HepG2 (cell line): ENCODE data around the gene KLC4. TPM values are rescaled to one million over a fixed set of nuclear protein-coding genes. Genes with fewer than 3 reads are reported as not detected.

Experiments
- ATAC-seq: fragments of 200-7000 bp; cut with Tn5 transposase; 3 replicates; pipeline ENCODE4 v1.9.1; 2020; ENCODE audit warnings: mild to moderate bottlenecking, moderate library complexity
- BruUV-seq: library from RNA; stranded (reverse); fragments of 400-500 nt; replicated peaks from 2 replicates; lab custom pipeline; 2021; lab: Mats Ljungman, UMichigan
- CTCF ChIA-PET: fragments of 300-600 bp; formaldehyde crosslinking; extraction: SDS; loops from one replicate; lab custom pipeline; 2021; ENCODE audit warnings: low total read pairs, inconsistent platforms, low intra/inter-chr PET ratio; lab: Yijun Ruan, JAX
- POLR2A ChIA-PET: fragments of 350-600 bp; sonication (Branson Sonifier 250); formaldehyde crosslinking; loops from one replicate; lab custom pipeline; 2020; ENCODE audit warnings: antibody characterized with exemption, inconsistent platforms; lab: Yijun Ruan, JAX
- DNase-seq: peaks from one replicate; pipeline ENCODE4 v3.0.0-alpha.2; 2015; ENCODE audit warnings: low spot score
- FAIRE-seq: peaks from 3 replicates; lab custom pipeline; 2011; peaks lifted over from hg19 to GRCh38; lab: Jason Lieb, UNC
- H2AFZ ChIP-seq: one replicate; pipeline ENCODE4 v1.6.1; 2011; ENCODE audit warnings: low read length, inconsistent platforms
- H3K27ac ChIP-seq: fragments of 300-600 bp; 3 replicates; pipeline ENCODE4 v1.8.0; 2011; ENCODE audit warnings: mixed run types, mild to moderate bottlenecking, mixed read lengths, low read length, inconsistent platforms; ENCODE audit not compliant: insufficient read depth; ENCODE audit errors: extremely low read length
- H3K27me3 ChIP-seq, 2 experiments: fragments of 200-600 bp in 1 of 2; 2 replicates in 1 of 2; 3 replicates in 1 of 2; pipeline versions ENCODE4 v1.6.0 to v1.8.0; 2011; ENCODE audit warnings: low read length in 2 of 2, mild to moderate bottlenecking in 2 of 2, moderate library complexity in 2 of 2, inconsistent platforms in 1 of 2; ENCODE audit not compliant: insufficient read depth in 2 of 2, control insufficient read depth in 1 of 2
- H3K36me3 ChIP-seq, 2 experiments: fragments of 200-600 bp in 1 of 2; replicated peaks in 1 of 2; 2 replicates in 1 of 2; 3 replicates in 1 of 2; pipeline versions ENCODE4 v1.5.1 to v1.8.0; 2011; ENCODE audit warnings: low read length in 2 of 2, inconsistent platforms in 1 of 2; ENCODE audit not compliant: insufficient read depth in 2 of 2, control insufficient read depth in 1 of 2
- H3K4me1 ChIP-seq: 2 replicates; pipeline ENCODE4 v1.5.1; 2012; ENCODE audit warnings: low read length, inconsistent platforms; ENCODE audit not compliant: insufficient read depth
- H3K4me2 ChIP-seq: 2 replicates; pipeline ENCODE4 v1.6.0; 2011; ENCODE audit warnings: low read depth, low read length, inconsistent platforms
- H3K4me3 ChIP-seq, 3 experiments: fragments of 200-600 bp in 1 of 3; sonication (generic), shearing (Covaris generic) in 1 of 3; replicated peaks in 1 of 3; 2 replicates each; pipeline ENCODE4 v1.5.1; 2011 to 2016; ENCODE audit warnings: low read length in 3 of 3, inconsistent platforms in 2 of 3, low read depth in 2 of 3, mild to moderate bottlenecking in 2 of 3, control low read depth in 1 of 3, mixed read lengths in 1 of 3; ENCODE audit not compliant: insufficient read depth in 1 of 3
- H3K79me2 ChIP-seq: one replicate; pipeline ENCODE4 v1.6.1; 2011; ENCODE audit warnings: low read length, inconsistent platforms; ENCODE audit not compliant: insufficient read depth
- H3K9ac ChIP-seq: 2 replicates; pipeline ENCODE4 v1.6.0; 2011; ENCODE audit warnings: mild to moderate bottlenecking, low read depth, low read length, inconsistent platforms; ENCODE audit not compliant: insufficient read depth
- H3K9me3 ChIP-seq: 2 replicates; pipeline ENCODE4 v1.5.1; 2012; ENCODE audit warnings: mild to moderate bottlenecking, low read length
- H4K20me1 ChIP-seq: 2 replicates; pipeline ENCODE4 v1.6.0; 2011; ENCODE audit warnings: inconsistent platforms, mild to moderate bottlenecking, low read length, moderate library complexity; ENCODE audit not compliant: insufficient read depth
- DNMT3B ChIP-seq: conservative IDR thresholded peaks from 2 replicates; pipeline ENCODE4 v1.6.1; 2016; ENCODE audit warnings: missing biosample characterization, control low read depth
- GATAD2A ChIP-seq: IDR thresholded peaks from 2 replicates; pipeline ENCODE4 v1.6.1; 2016
- GTF3A ChIP-seq: sonication (generic); formaldehyde crosslinking; conservative IDR thresholded peaks from 2 replicates; pipeline ENCODE4 v1.4.0; 2020; ENCODE audit warnings: mild to moderate bottlenecking, missing genetic modification reagents
- IKZF1 ChIP-seq: fragments of 450-650 bp; IDR thresholded peaks from 2 replicates; pipeline ENCODE4 v1.7.1; 2016
- MAFF ChIP-seq: IDR thresholded peaks from 2 replicates; pipeline ENCODE4 v1.6.1; 2011; ENCODE audit warnings: low read depth, low read length, improper control_type of control experiment
- SAFB2 ChIP-seq: sonication (generic); formaldehyde crosslinking; IDR thresholded peaks from 2 replicates; pipeline ENCODE4 v1.5.1; 2020; ENCODE audit warnings: missing genetic modification reagents, low read depth, mild to moderate bottlenecking, borderline replicate concordance
- SALL1 ChIP-seq: sonication (generic); formaldehyde crosslinking; IDR thresholded peaks from 2 replicates; pipeline ENCODE4 v1.8.0; 2022; ENCODE audit warnings: mild to moderate bottlenecking, missing genetic modification reagents
- WIZ ChIP-seq: sonication (generic); formaldehyde crosslinking; IDR thresholded peaks from 2 replicates; pipeline ENCODE4 v1.5.1; 2020; ENCODE audit warnings: mild to moderate bottlenecking, missing genetic modification reagents
- ZNF124 ChIP-seq: sonication (generic); formaldehyde crosslinking; IDR thresholded peaks from 2 replicates; pipeline ENCODE4 v1.4.0; 2020; ENCODE audit warnings: missing genetic modification reagents
- ZNF629 ChIP-seq: sonication (generic); formaldehyde crosslinking; conservative IDR thresholded peaks from 2 replicates; pipeline ENCODE4 v1.5.0; 2020; ENCODE audit warnings: missing genetic modification reagents
- ZNF746 ChIP-seq: sonication (generic); formaldehyde crosslinking; IDR thresholded peaks from 2 replicates; pipeline ENCODE4 v1.8.0; 2022; ENCODE audit warnings: mild to moderate bottlenecking, missing genetic modification reagents
- WGBS: methylation state at CpG from one replicate; pipeline ENCODE4 v1.1.6; 2017; ENCODE audit warnings: low lambda C conversion rate; 5-methylcytosine and 5-hydroxymethylcytosine counted together
- in situ Hi-C: cut with HindIII; loops from 2 replicates; pipeline ENCODE4 v1.10.0; 2017; ENCODE audit warnings: low pct_unique_long_range_greater_than_20kb; ENCODE audit not compliant: extremely low pct_ligation_motif_present
- intact Hi-C: fragments of 100-400 bp; cut with micrococcal nuclease; formaldehyde crosslinking; loops from one replicate; pipeline ENCODE4 v1.10.0; 2022; ENCODE audit not compliant: unreplicated experiment
- polyA plus RNA-seq, 8 experiments: library from polyadenylated mRNA; depleted of rRNA in 3 of 8; stranded (reverse) in 7 of 8; unstranded in 1 of 8; fragments of >200 nt; fragmentation: Illumina TruSeq in 4 of 8; extraction: Trizol in 4 of 8; gene quantifications; 2 replicates each; pipeline versions ENCODE4 v1.2.1 to v1.2.3, GENCODE V29; 2011 to 2016; ENCODE audit warnings: low read depth in 4 of 8, missing spikeins in 1 of 8, mixed read lengths in 1 of 8; ENCODE audit not compliant: insufficient read depth in 1 of 8
- total RNA-seq, 5 experiments: library from RNA; depleted of rRNA; stranded (reverse); fragments of >200 nt; fragmentation: Illumina TruSeq; extraction: Trizol; gene quantifications; 2 replicates each; pipeline ENCODE4 v1.2.3, GENCODE V29; 2016; ENCODE audit warnings: low read depth in 1 of 5
- TF ChIP-seq, protein P1 (sequence below): sonication (generic); formaldehyde crosslinking; IDR thresholded peaks from 2 replicates; pipeline ENCODE4 v1.5.0; 2020; ENCODE audit warnings: mild to moderate bottlenecking, missing genetic modification reagents, borderline replicate concordance
- TF ChIP-seq, protein P2 (sequence below): conservative IDR thresholded peaks from 2 replicates; pipeline ENCODE4 v1.6.1; 2018; ENCODE audit warnings: missing genetic modification reagents

The KLC4 gene
- total and polyA plus RNA-seq, 2 of the 13 experiments (the other 11 are each of a cell fraction or from before 2014, with no cell fraction given): 45.4 to 70.4 TPM

DNA sequence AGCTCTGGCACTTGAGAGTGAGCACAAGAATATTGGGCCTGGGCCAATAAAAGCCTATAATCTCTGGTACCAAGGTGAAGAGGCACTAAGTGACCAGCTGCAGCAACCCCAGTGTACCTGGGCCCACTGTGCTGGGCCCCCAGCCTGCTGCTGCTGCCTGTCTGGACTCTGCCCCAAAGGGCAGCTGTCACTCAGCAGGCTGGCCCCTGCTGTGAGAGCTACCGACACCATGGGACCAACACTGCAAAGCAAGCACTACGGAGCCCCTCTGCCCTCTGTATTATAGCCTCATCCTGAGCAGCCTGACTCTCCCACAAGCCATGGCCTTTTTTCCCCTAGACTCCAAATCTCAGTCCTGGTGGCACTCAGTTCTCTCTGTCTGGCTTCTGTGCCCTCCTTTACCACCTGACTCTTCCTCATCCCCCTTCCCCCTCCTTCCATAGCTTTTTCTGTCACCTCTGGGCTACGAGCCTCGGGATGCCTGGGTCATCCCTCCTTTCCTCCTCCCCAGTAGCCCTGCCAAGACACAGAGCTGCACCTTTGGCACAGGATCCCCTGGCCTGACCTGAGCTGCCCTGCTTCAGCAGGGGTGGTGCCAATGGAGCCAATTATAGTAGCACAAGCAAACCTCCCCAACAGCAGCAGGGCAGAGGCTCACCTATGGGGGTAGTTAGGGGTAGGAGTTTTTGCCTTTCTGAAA, 23.8 kb upstream of the KLC4 start (continued):
- TF ChIP-seq SALL1 (CRISPR knock-in tag): 0 out of 2 replicates have a peak, but pooled peaks have one; percentile 16

DNA sequence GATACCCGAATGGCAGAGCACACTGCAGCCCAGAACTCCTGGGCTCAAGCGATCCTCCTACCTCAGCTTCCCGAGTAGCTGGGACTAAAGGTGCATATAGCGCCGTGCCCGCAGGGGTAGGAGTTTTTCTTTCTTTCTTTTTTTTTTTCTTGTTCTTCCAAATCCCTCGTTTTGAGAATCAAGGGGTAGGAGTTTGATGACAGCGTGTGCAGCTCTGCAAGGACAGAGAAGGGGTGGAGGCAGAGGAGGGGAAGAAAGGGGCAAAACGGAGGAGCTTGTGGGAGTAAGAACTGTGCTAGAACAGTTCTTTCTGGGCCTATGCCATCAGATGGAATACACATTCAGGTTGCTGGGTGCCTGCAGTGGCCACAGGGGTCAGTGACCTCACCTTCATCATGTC, 22.7 kb upstream of the KLC4 start:
- Histone ChIP-seq H3K4me1 (peaks cover 12% of the 10 kb centered on the region), H3K9ac (no peak overlapping the region), H3K4me3 (no peak overlapping the region), H3K4me2 (no peak overlapping the region), H3K9me3 (no peaks in the 10 kb centered on the region), H3K27ac (no peak overlapping the region)
- intact Hi-C loops: no loop called here
- POLR2A ChIA-PET: interaction anchor here (0.6 to 5.2 kb wide), 7 partner anchors 16 to 57 kb away, joined by 3 to 41 read pairs (median 4); partner anchors contain the start of genes CUL7, KLC4, KLHDC3 and MEA1
- in situ Hi-C loops: no loop called here
- DNase-seq: no peak
- no peak for TF ChIP-seq IKZF1
- TF ChIP-seq GTF3A (CRISPR knock-in tag): no peak
- TF ChIP-seq ZNF629 (CRISPR knock-in tag): no peak
- TF ChIP-seq ZNF124: no peak
- TF ChIP-seq WIZ (CRISPR knock-in tag): no peak
- no peak for TF ChIP-seq SAFB2
- TF ChIP-seq ZNF746 (CRISPR knock-in tag): no peak
- TF ChIP-seq, protein P1, sequence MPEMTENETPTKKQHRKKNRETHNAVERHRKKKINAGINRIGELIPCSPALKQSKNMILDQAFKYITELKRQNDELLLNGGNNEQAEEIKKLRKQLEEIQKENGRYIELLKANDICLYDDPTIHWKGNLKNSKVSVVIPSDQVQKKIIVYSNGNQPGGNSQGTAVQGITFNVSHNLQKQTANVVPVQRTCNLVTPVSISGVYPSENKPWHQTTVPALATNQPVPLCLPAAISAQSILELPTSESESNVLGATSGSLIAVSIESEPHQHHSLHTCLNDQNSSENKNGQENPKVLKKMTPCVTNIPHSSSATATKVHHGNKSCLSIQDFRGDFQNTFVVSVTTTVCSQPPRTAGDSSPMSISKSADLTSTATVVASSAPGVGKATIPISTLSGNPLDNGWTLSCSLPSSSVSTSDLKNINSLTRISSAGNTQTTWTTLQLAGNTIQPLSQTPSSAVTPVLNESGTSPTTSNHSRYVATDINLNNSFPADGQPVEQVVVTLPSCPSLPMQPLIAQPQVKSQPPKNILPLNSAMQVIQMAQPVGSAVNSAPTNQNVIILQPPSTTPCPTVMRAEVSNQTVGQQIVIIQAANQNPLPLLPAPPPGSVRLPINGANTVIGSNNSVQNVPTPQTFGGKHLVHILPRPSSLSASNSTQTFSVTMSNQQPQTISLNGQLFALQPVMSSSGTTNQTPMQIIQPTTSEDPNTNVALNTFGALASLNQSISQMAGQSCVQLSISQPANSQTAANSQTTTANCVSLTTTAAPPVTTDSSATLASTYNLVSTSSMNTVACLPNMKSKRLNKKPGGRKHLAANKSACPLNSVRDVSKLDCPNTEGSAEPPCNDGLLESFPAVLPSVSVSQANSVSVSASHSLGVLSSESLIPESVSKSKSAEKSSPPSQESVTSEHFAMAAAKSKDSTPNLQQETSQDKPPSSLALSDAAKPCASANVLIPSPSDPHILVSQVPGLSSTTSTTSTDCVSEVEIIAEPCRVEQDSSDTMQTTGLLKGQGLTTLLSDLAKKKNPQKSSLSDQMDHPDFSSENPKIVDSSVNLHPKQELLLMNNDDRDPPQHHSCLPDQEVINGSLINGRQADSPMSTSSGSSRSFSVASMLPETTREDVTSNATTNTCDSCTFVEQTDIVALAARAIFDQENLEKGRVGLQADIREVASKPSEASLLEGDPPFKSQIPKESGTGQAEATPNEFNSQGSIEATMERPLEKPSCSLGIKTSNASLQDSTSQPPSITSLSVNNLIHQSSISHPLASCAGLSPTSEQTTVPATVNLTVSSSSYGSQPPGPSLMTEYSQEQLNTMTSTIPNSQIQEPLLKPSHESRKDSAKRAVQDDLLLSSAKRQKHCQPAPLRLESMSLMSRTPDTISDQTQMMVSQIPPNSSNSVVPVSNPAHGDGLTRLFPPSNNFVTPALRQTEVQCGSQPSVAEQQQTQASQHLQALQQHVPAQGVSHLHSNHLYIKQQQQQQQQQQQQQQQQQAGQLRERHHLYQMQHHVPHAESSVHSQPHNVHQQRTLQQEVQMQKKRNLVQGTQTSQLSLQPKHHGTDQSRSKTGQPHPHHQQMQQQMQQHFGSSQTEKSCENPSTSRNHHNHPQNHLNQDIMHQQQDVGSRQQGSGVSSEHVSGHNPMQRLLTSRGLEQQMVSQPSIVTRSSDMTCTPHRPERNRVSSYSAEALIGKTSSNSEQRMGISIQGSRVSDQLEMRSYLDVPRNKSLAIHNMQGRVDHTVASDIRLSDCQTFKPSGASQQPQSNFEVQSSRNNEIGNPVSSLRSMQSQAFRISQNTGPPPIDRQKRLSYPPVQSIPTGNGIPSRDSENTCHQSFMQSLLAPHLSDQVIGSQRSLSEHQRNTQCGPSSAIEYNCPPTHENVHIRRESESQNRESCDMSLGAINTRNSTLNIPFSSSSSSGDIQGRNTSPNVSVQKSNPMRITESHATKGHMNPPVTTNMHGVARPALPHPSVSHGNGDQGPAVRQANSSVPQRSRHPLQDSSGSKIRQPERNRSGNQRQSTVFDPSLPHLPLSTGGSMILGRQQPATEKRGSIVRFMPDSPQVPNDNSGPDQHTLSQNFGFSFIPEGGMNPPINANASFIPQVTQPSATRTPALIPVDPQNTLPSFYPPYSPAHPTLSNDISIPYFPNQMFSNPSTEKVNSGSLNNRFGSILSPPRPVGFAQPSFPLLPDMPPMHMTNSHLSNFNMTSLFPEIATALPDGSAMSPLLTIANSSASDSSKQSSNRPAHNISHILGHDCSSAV (CRISPR knock-in tag): no peak
- TF ChIP-seq, protein P2, sequence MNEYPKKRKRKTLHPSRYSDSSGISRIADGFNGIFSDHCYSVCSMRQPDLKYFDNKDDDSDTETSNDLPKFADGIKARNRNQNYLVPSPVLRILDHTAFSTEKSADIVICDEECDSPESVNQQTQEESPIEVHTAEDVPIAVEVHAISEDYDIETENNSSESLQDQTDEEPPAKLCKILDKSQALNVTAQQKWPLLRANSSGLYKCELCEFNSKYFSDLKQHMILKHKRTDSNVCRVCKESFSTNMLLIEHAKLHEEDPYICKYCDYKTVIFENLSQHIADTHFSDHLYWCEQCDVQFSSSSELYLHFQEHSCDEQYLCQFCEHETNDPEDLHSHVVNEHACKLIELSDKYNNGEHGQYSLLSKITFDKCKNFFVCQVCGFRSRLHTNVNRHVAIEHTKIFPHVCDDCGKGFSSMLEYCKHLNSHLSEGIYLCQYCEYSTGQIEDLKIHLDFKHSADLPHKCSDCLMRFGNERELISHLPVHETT: no peak
- no peak for TF ChIP-seq DNMT3B (CRISPR knock-in tag)
- no peak for TF ChIP-seq GATAD2A (CRISPR knock-in tag)
- no peak for TF ChIP-seq MAFF
- TF ChIP-seq, all 625 proteins: peak for 0
- ATAC-seq (no peak), FAIRE-seq (no peak)
- CTCF ChIA-PET: no interaction called here
- BruUV-seq: no TSS peak
- H3K36me3 ChIP-seq: peaks cover 31 to 64% of the 10 kb centered on the region in 2 experiments
- no peak overlapping the region for H2AFZ ChIP-seq
- WGBS: 95% methylated on average over 9 of the region's 9 CpGs
- H3K79me2 ChIP-seq: no peaks in the 10 kb centered on the region
- H4K20me1 ChIP-seq: peaks cover 3% of the 10 kb centered on the region; the same call in 1 of the 2 replicates
- H3K27me3 ChIP-seq: no peaks in the 10 kb centered on the region
